Thyroid gland (tissue), 4 donors: Measurements from ENCODE around the gene ASAP2. TPM values are rescaled to one million over a fixed set of nuclear protein-coding genes. Genes with fewer than 3 reads are reported as not detected.
A peak's percentile ranks its signal among the peaks of the same experiment; 100 is the strongest.

Source experiments
- DNase-seq, 2 donors: peaks; one replicate each; pipeline ENCODE4 v3.0.0-alpha.2; 2019
- H3K27ac ChIP-seq, 3 donors: fragments of 200-600 bp; sonication (generic); 1 replicate in 2 of 3; 2 replicates in 1 of 3; pipeline ENCODE4 v1.5.1; 2016 to 2019; ENCODE audit warnings: mild to moderate bottlenecking in 1 of 3, moderate library complexity in 1 of 3
- H3K27me3 ChIP-seq: fragments of 200-600 bp; sonication (generic); one replicate; pipeline ENCODE4 v1.5.1; 2019
- H3K36me3 ChIP-seq, 2 donors: fragments of 200-600 bp; sonication (generic); one replicate each; pipeline ENCODE4 v1.5.1; 2016 to 2019
- H3K4me1 ChIP-seq, 2 donors: fragments of 200-600 bp; sonication (generic); one replicate each; pipeline ENCODE4 v1.5.1; 2017 to 2019
- H3K4me3 ChIP-seq, 3 donors: fragments of 200-600 bp; sonication (generic); replicated peaks in 1 of 3; 1 replicate in 2 of 3; 2 replicates in 1 of 3; pipeline ENCODE4 v1.5.1; 2016; ENCODE audit warnings: mild to moderate bottlenecking in 1 of 3
- H3K9me3 ChIP-seq: fragments of 200-600 bp; sonication (generic); one replicate; pipeline ENCODE4 v1.5.1; 2017
- POLR2A ChIP-seq, 2 donors: fragments of 450-650 bp; IDR thresholded peaks; one replicate each; pipeline ENCODE4 v1.6.1; 2017; ENCODE audit warnings: antibody characterized with exemption in 2 of 2, mild to moderate bottlenecking in 2 of 2, moderate library complexity in 1 of 2
- WGBS, 2 donors: methylation state at CpG; one replicate each; pipeline ENCODE4 v1.1.5; 2017; 5-methylcytosine and 5-hydroxymethylcytosine counted together
- intact Hi-C: fragments of 100-400 bp; cut with DNase I; formaldehyde crosslinking; loops from one replicate; pipeline ENCODE4 v1.15.1; 2023
- total RNA-seq, 4 donors: library from RNA; depleted of rRNA; stranded (reverse); fragments of >200 nt; gene quantifications; one replicate each; pipeline ENCODE4 v1.2.3, GENCODE V29; 2016
- TF ChIP-seq, protein P1 (sequence below), 6 experiments: fragments of 200-600 bp in 3 of 6; fragments of 450-650 bp in 3 of 6; sonication (generic) in 3 of 6; IDR thresholded peaks; one replicate each; pipeline ENCODE4 v1.5.1; 2016 to 2019; ENCODE audit warnings: antibody characterized with exemption in 6 of 6, mild to moderate bottlenecking in 2 of 6, inconsistent platforms in 1 of 6, moderate library complexity in 1 of 6

ASAP2 gene
- total RNA-seq, 4 donors from 2014 or later, result 40.3 to 55.3 (median 47.3) TPM

- 94 to 97% methylated on average over 7 of the region's 7 CpGs for WGBS, 2 donors
- Histone ChIP-seq H3K27ac (no peak overlapping the region), H3K36me3 (no peaks in the 10 kb centered on the region), H3K4me3 (no peak overlapping the region), H3K27me3 (no peaks in the 10 kb centered on the region), H3K4me1 (peaks cover 23 to 48% of the 10 kb centered on the region in 2 donors), H3K9me3 (no peaks in the 10 kb centered on the region)
- DNase-seq, result no peak
- TF ChIP-seq, protein P1, sequence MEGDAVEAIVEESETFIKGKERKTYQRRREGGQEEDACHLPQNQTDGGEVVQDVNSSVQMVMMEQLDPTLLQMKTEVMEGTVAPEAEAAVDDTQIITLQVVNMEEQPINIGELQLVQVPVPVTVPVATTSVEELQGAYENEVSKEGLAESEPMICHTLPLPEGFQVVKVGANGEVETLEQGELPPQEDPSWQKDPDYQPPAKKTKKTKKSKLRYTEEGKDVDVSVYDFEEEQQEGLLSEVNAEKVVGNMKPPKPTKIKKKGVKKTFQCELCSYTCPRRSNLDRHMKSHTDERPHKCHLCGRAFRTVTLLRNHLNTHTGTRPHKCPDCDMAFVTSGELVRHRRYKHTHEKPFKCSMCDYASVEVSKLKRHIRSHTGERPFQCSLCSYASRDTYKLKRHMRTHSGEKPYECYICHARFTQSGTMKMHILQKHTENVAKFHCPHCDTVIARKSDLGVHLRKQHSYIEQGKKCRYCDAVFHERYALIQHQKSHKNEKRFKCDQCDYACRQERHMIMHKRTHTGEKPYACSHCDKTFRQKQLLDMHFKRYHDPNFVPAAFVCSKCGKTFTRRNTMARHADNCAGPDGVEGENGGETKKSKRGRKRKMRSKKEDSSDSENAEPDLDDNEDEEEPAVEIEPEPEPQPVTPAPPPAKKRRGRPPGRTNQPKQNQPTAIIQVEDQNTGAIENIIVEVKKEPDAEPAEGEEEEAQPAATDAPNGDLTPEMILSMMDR (IDR thresholded peaks at IDR 0.05), result no peak
- TF ChIP-seq POLR2A (IDR thresholded peaks at IDR 0.05), result no peak
- intact Hi-C loops, result no loop called here
Measured at GRCh38 chr2:9278439-9278838, 71.8 kb downstream of the ASAP2 start.

- intact Hi-C loops, result no loop called here
- peaks cover 22 to 38% of the 10 kb centered on the region in 2 donors for H3K4me1 ChIP-seq
Measured at GRCh38 chr2:9279426-9279825, 72.8 kb downstream of the ASAP2 start.

GRCh38 chr2:9280224-9280623 is 73.6 kb downstream of the ASAP2 start:
- TF ChIP-seq POLR2A (IDR thresholded peaks at IDR 0.05), result no peak
- TF ChIP-seq, protein P1 (IDR thresholded peaks at IDR 0.05), result no peak
- Histone ChIP-seq H3K4me3 (no peak overlapping the region), H3K36me3 (no peaks in the 10 kb centered on the region), H3K4me1 (peaks cover 16 to 30% of the 10 kb centered on the region in 2 donors), H3K27me3 (no peaks in the 10 kb centered on the region), H3K9me3 (no peaks in the 10 kb centered on the region), H3K27ac (no peak overlapping the region)
- intact Hi-C loops, result no loop called here
- no peak for DNase-seq
- 63 to 66% methylated on average over 8 of the region's 8 CpGs for WGBS, 2 donors

More at GRCh38 chr2:9279426-9279825, 72.8 kb downstream of the ASAP2 start:
- no peaks in the 10 kb centered on the region for H3K36me3 ChIP-seq
- no peaks in the 10 kb centered on the region for H3K9me3 ChIP-seq
- TF ChIP-seq, protein P1 (IDR thresholded peaks at IDR 0.05), result no peak
- no peak for TF ChIP-seq POLR2A (IDR thresholded peaks at IDR 0.05)
- no peak for DNase-seq
- WGBS, 2 donors, result 82 to 84% methylated on average over 10 of the region's 10 CpGs
- no peak overlapping the region for H3K4me3 ChIP-seq
- no peak overlapping the region for H3K27ac ChIP-seq
- H3K27me3 ChIP-seq, result no peaks in the 10 kb centered on the region

DNA sequence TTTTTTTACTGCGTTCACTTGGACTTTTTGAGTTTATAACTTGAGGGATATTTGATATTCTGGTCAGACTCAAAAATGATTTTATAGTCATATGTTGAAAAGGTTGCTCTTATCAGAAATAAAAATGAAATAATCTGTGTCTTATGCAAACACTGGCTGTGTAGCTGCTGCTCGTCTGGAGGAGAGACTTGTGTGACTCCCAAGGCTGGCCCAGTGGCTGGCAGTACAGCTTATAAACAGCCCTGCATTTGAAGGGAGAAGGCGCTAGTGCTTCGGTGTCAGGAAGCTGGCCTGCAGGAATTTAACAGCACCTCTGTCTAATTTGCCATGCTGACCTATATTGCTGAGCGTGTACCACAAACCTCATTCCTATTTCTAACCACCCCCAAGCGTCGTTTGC is 74.5 kb downstream of the ASAP2 start:
- H3K27ac ChIP-seq, result no peak overlapping the region
- no peak overlapping the region for H3K4me3 ChIP-seq
- no peaks in the 10 kb centered on the region for H3K9me3 ChIP-seq
- DNase-seq, result no peak
- H3K27me3 ChIP-seq, result no peaks in the 10 kb centered on the region
- intact Hi-C loops, result no loop called here
- TF ChIP-seq, protein P1 (IDR thresholded peaks at IDR 0.05), result no peak
- TF ChIP-seq POLR2A (IDR thresholded peaks at IDR 0.05), result no peak
- H3K4me1 ChIP-seq, result peaks cover 7 to 21% of the 10 kb centered on the region in 2 donors
- H3K36me3 ChIP-seq, result no peaks in the 10 kb centered on the region
- 85 to 88% methylated on average over 7 of the region's 7 CpGs for WGBS, 2 donors

DNA sequence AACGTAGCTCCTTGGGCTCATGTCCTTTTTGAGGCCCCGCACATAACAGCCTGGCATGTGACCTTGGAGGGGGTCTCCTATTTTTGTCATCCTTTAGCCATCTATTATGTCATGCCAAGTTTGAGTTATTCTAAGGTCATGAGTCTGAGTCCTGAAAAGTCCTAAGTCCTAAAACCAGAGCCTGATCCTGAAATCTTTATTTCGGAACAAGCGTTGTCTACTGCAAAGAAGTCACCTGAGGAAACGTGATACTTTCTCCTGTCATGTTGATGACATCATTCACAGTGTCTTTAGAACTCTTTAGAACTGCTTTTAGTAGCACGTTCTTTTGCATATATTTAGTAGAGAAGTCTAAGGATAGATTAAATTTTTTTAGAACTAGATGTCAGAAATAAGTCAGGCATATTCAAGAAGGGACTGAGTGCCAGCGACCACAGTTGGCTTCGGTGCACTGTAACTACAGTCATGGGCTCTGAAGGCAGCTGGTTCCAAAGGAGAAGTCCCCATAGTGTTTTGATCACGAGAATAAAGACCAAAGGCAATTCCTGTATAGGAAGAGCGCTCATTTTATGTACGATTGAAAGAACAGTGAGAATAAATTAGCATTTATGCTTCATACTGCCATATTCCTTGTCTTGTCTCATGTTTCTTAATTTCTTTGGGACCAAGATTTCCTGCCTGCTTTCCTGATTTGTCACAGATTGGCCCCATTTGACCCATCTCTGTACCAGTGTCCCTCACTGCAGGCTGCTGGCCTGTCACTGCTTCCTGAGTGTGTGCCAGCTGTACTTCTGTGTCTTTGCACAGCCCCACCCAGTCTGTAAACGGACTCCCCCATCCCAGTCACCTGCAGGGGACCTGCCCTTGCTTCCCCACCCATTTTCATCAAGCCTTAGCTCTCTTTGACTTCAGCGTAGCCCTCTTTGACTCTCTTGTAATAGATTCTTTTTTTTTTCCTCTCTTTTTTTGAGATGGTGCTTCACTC is 75.8 kb downstream of the ASAP2 start:
- TF ChIP-seq, protein P1 (IDR thresholded peaks at IDR 0.05), result no peak
- DNase-seq, result no peak
- Histone ChIP-seq H3K27me3 (no peaks in the 10 kb centered on the region), H3K4me1 (peaks cover 0 to 12% of the 10 kb centered on the region in 2 donors), H3K4me3 (no peak overlapping the region), H3K9me3 (no peaks in the 10 kb centered on the region), H3K36me3 (no peaks in the 10 kb centered on the region), H3K27ac (peak overlapping the region in 1 of 3 donors; percentile 36)
- 76 to 84% methylated on average over 13 of the region's 13 CpGs for WGBS, 2 donors
- intact Hi-C loops, result no loop called here
